Endothelial cell of umbilical vein (primary cell): Measurements from ENCODE around the gene LCA5L.

ENCODE experiments used
- CTCF ChIP-seq, 2 donors: IDR thresholded peaks; 1 replicate in 1 of 2; 2 replicates in 1 of 2; pipeline ENCODE4 v1.5.1; 2011; ENCODE audit warnings: low read length in 2 of 2, mild to moderate bottlenecking in 2 of 2, moderate library complexity in 2 of 2, control low read depth in 1 of 2, inconsistent platforms in 1 of 2, low read depth in 1 of 2; ENCODE audit not compliant: insufficient read depth in 1 of 2; ENCODE audit errors: extremely low read depth in 1 of 2
- EZH2 ChIP-seq: IDR thresholded peaks from 2 replicates; pipeline ENCODE4 v1.6.1; 2012; ENCODE audit warnings: borderline replicate concordance, low read depth, mild to moderate bottlenecking, moderate library complexity, low read length, inconsistent platforms; ENCODE audit not compliant: severe bottlenecking
- FOS ChIP-seq: IDR thresholded peaks from 2 replicates; pipeline ENCODE4 v1.6.1; 2011; ENCODE audit warnings: mild to moderate bottlenecking, low read length, moderate library complexity, borderline replicate concordance; ENCODE audit not compliant: insufficient read depth
- POLR2A ChIP-seq: IDR thresholded peaks from 2 replicates; pipeline ENCODE4 v1.6.1; 2012; ENCODE audit warnings: low read depth, mild to moderate bottlenecking, control low read depth, low read length

- TF ChIP-seq CTCF (IDR thresholded peaks at IDR 0.05; ENCODE audit: extremely low read depth in 1 of 2, insufficient read depth in 1 of 2, low read depth in 1 of 2, low read length in 2 of 2) (no peak), POLR2A (no peak), EZH2 (no peak), FOS (no peak)
Measured at GRCh38 chr21:39422527-39423241, 22.9 kb downstream of the LCA5L start.
